H1 (cell line): ENCODE data around the gene NOVA1. TPM values are rescaled to one million over a fixed set of nuclear protein-coding genes. Genes with fewer than 3 reads are reported as not detected.

ENCODE experiments used
- CTCF ChIA-PET: fragments of 300-600 bp; sonication (Branson Sonifier 250); formaldehyde crosslinking; loops from one replicate; lab custom pipeline; 2021; ENCODE audit not compliant: partially characterized antibody; lab: Charles Lee
- POLR2A ChIA-PET: fragments of 300-600 bp; sonication (Branson Sonifier 250); formaldehyde crosslinking; loops from one replicate; lab custom pipeline; 2021; ENCODE audit warnings: inconsistent platforms; ENCODE audit not compliant: partially characterized antibody; lab: Charles Lee
- DNase-seq, 2 experiments: peaks; one replicate each; pipeline versions ENCODE4 v3.0.0 to v3.0.0-alpha.2; 2010 to 2022; ENCODE audit warnings: low spot score in 2 of 2, low read depth in 1 of 2, mixed read lengths in 1 of 2
- FAIRE-seq: peaks from 2 replicates; lab custom pipeline; 2011; peaks lifted over from hg19 to GRCh38; lab: Jason Lieb, UNC
- H2AFZ ChIP-seq: 2 replicates; pipeline ENCODE4 v1.8.1; 2012; ENCODE audit warnings: low read length, inconsistent platforms
- H2AK5ac ChIP-seq: 2 replicates; pipeline ENCODE4 v1.6.1; 2013; ENCODE audit warnings: low read depth, low read length
- H2BK120ac ChIP-seq: replicated peaks from 2 replicates; pipeline ENCODE3; 2013; ENCODE audit warnings: low read depth, low read length, inconsistent platforms
- H2BK12ac ChIP-seq: 2 replicates; pipeline ENCODE4 v1.6.1; 2013; ENCODE audit warnings: low read depth, low read length
- H2BK15ac ChIP-seq: 2 replicates; pipeline ENCODE4 v1.6.1; 2013; ENCODE audit warnings: low read length
- H2BK20ac ChIP-seq: 2 replicates; pipeline ENCODE4 v1.6.1; 2013; ENCODE audit warnings: low read length
- H2BK5ac ChIP-seq: 2 replicates; pipeline ENCODE4 v1.6.1; 2013; ENCODE audit warnings: low read depth, low read length
- H3K14ac ChIP-seq: 2 replicates; pipeline ENCODE4 v1.6.1; 2013; ENCODE audit warnings: inconsistent platforms; ENCODE audit not compliant: insufficient read length
- H3K18ac ChIP-seq: 2 replicates; pipeline ENCODE4 v1.6.1; 2013; ENCODE audit warnings: low read length; ENCODE audit errors: extremely low read depth
- H3K23ac ChIP-seq: 2 replicates; pipeline ENCODE4 v1.6.1; 2013; ENCODE audit warnings: inconsistent platforms; ENCODE audit not compliant: insufficient read length
- H3K23me2 ChIP-seq: 2 replicates; pipeline ENCODE4 v1.6.1; 2013; ENCODE audit warnings: low read depth, low read length
- H3K27ac ChIP-seq: 2 replicates; pipeline ENCODE4 v1.6.1; 2011; ENCODE audit warnings: low read depth, low read length, inconsistent platforms
- H3K27me3 ChIP-seq, 4 experiments: replicated peaks in 1 of 4; 1 replicate in 1 of 4; 2 replicates in 3 of 4; pipeline versions ENCODE4 v1.6.1 to v1.8.1; 2011 to 2013; ENCODE audit warnings: low read length in 3 of 4, mild to moderate bottlenecking in 3 of 4, inconsistent platforms in 2 of 4, mixed read lengths in 2 of 4, moderate library complexity in 1 of 4; ENCODE audit not compliant: control insufficient read depth in 3 of 4, insufficient read depth in 3 of 4; ENCODE audit errors: extremely low read depth in 1 of 4
- H3K36me3 ChIP-seq, 4 experiments: 2 replicates each; pipeline versions ENCODE4 v1.6.1 to v1.8.1; 2011 to 2013; ENCODE audit warnings: mild to moderate bottlenecking in 4 of 4, low read length in 3 of 4, moderate library complexity in 2 of 4, control low read depth in 1 of 4, inconsistent platforms in 1 of 4; ENCODE audit not compliant: insufficient read depth in 4 of 4, control insufficient read depth in 2 of 4
- H3K4ac ChIP-seq: replicated peaks from 2 replicates; pipeline ENCODE3; 2013; ENCODE audit warnings: low read length, low read depth, mixed read lengths, inconsistent platforms; ENCODE audit not compliant: insufficient read length
- H3K4me1 ChIP-seq, 4 experiments: replicated peaks in 1 of 4; 1 replicate in 1 of 4; 2 replicates in 3 of 4; pipeline versions ENCODE4 v1.6.1 to v1.8.1; 2011 to 2013; ENCODE audit warnings: low read length in 3 of 4, inconsistent platforms in 2 of 4, mixed read lengths in 1 of 4; ENCODE audit not compliant: insufficient read depth in 4 of 4, control insufficient read depth in 3 of 4
- H3K4me2 ChIP-seq, 2 experiments: 2 replicates each; pipeline versions ENCODE4 v1.6.1 to v1.8.1; 2011 to 2013; ENCODE audit warnings: low read depth in 2 of 2, low read length in 2 of 2, control low read depth in 1 of 2, inconsistent platforms in 1 of 2, mild to moderate bottlenecking in 1 of 2; ENCODE audit not compliant: insufficient read depth in 1 of 2
- H3K4me3 ChIP-seq, 4 experiments: fragments of 200-600, 300-600 bp in 1 of 4; sonication (generic), shearing (Covaris generic), sonication (Bioruptor Twin) in 1 of 4; 2 replicates each; pipeline versions ENCODE4 v1.5.1 to v1.8.1; 2011 to 2016; ENCODE audit warnings: low read length in 4 of 4, low read depth in 3 of 4, control low read depth in 2 of 4, inconsistent platforms in 2 of 4, mild to moderate bottlenecking in 2 of 4, mixed read lengths in 1 of 4, moderate library complexity in 1 of 4; ENCODE audit not compliant: insufficient read depth in 2 of 4; ENCODE audit errors: extremely low read depth in 1 of 4
- H3K56ac ChIP-seq: replicated peaks from 2 replicates; pipeline ENCODE3; 2013; ENCODE audit warnings: low read depth, mild to moderate bottlenecking, mixed read lengths, low read length, inconsistent platforms; ENCODE audit not compliant: insufficient read length
- H3K79me1 ChIP-seq: 2 replicates; pipeline ENCODE4 v1.6.1; 2013; ENCODE audit warnings: low read depth, low read length, control low read depth
- H3K79me2 ChIP-seq, 2 experiments: 2 replicates each; pipeline versions ENCODE4 v1.6.1 to v1.8.1; 2012 to 2013; ENCODE audit warnings: low read length in 2 of 2, mild to moderate bottlenecking in 2 of 2, inconsistent platforms in 1 of 2; ENCODE audit not compliant: insufficient read depth in 2 of 2, control insufficient read depth in 1 of 2
- H3K9ac ChIP-seq, 4 experiments: replicated peaks in 1 of 4; 1 replicate in 1 of 4; 2 replicates in 3 of 4; pipeline versions ENCODE4 v1.6.1 to v1.8.1; 2011 to 2013; ENCODE audit warnings: low read depth in 3 of 4, low read length in 3 of 4, control low read depth in 2 of 4, mild to moderate bottlenecking in 2 of 4, moderate library complexity in 2 of 4, inconsistent platforms in 1 of 4; ENCODE audit errors: extremely low read depth in 1 of 4
- H3K9me3 ChIP-seq, 2 experiments: 2 replicates each; pipeline versions ENCODE4 v1.6.1 to v1.8.1; 2012 to 2013; ENCODE audit warnings: mild to moderate bottlenecking in 2 of 2, moderate library complexity in 2 of 2, control low read depth in 1 of 2, inconsistent platforms in 1 of 2, low read depth in 1 of 2, low read length in 1 of 2, mixed read lengths in 1 of 2; ENCODE audit not compliant: insufficient read depth in 2 of 2
- H4K20me1 ChIP-seq, 2 experiments: replicated peaks in 1 of 2; 2 replicates each; pipeline versions ENCODE3 to v1.8.1; 2011 to 2013; ENCODE audit warnings: inconsistent platforms in 2 of 2, low read length in 2 of 2, mild to moderate bottlenecking in 1 of 2; ENCODE audit not compliant: insufficient read depth in 2 of 2, control insufficient read depth in 1 of 2
- H4K5ac ChIP-seq: 2 replicates; pipeline ENCODE4 v1.6.1; 2013; ENCODE audit warnings: low read length, low read depth, mixed read lengths, inconsistent platforms; ENCODE audit not compliant: insufficient read length
- H4K8ac ChIP-seq: 2 replicates; pipeline ENCODE4 v1.8.0; 2013; ENCODE audit warnings: mild to moderate bottlenecking, moderate library complexity, low read length, inconsistent platforms; ENCODE audit not compliant: insufficient read depth; ENCODE audit errors: extremely low read depth
- H4K91ac ChIP-seq: replicated peaks from 2 replicates; pipeline ENCODE3; 2013; ENCODE audit warnings: low read length, mixed read lengths, inconsistent platforms; ENCODE audit not compliant: insufficient read length
- ASH2L ChIP-seq: fragments of 200-600, 300-600 bp; sonication (generic); IDR thresholded peaks from one replicate; pipeline ENCODE4 v1.7.1; 2017; ENCODE audit warnings: low read length
- KDM1A ChIP-seq: fragments of 200-600, 300-600 bp; sonication (generic); IDR thresholded peaks from 2 replicates; pipeline ENCODE4 v1.7.1; 2016; ENCODE audit warnings: mild to moderate bottlenecking, low read length, borderline replicate concordance
- PHF8 ChIP-seq: fragments of 200-600 bp; sonication (generic); conservative IDR thresholded peaks from 2 replicates; pipeline ENCODE4 v1.7.1; 2012; ENCODE audit warnings: low read depth, mild to moderate bottlenecking, inconsistent platforms, low read length, moderate library complexity
- SIRT6 ChIP-seq: IDR thresholded peaks from one replicate; pipeline ENCODE4 v1.7.1; 2012; ENCODE audit warnings: low read length, inconsistent platforms
- TEAD4 ChIP-seq: IDR thresholded peaks from 2 replicates; pipeline ENCODE4 v1.6.1; 2012; ENCODE audit warnings: low read depth, low read length, inconsistent platforms, mixed read lengths
- YY1 ChIP-seq: IDR thresholded peaks from 2 replicates; pipeline ENCODE4 v1.6.1; 2011; ENCODE audit warnings: low read depth, mild to moderate bottlenecking, low read length
- WGBS, 2 experiments: shearing (Covaris generic) in 1 of 2; methylation state at CpG; one replicate each; pipeline versions ENCODE4 v1.1.6 to v1.1.7; 2013 to 2015; ENCODE audit warnings: low lambda C conversion rate in 2 of 2, mixed read lengths in 2 of 2, inconsistent platforms in 1 of 2, low coverage in 1 of 2, missing lambda C conversion rate in 1 of 2; ENCODE audit not compliant: insufficient replicate concordance in 2 of 2, insufficient coverage in 1 of 2, insufficient read length in 1 of 2; ENCODE audit errors: extremely low coverage in 1 of 2, missing lambda C conversion rate in 1 of 2; 5-methylcytosine and 5-hydroxymethylcytosine counted together
- polyA plus RNA-seq, 7 experiments: library from polyadenylated mRNA; depleted of rRNA in 3 of 7; stranded (reverse) in 5 of 7; unstranded in 2 of 7; fragments of >200 nt in 5 of 7; fragments of 200-250 nt in 2 of 7; gene quantifications; 1 replicate in 5 of 7; 2 replicates in 1 of 7; 4 replicates in 1 of 7; pipeline versions ENCODE4 v1.2.1 to v1.2.3, GENCODE V29; 2011 to 2013; ENCODE audit warnings: missing spikeins in 2 of 7, mixed read lengths in 2 of 7
- total RNA-seq: library from RNA; stranded (reverse); fragmentation: NEBNext Ultra II Directional; extraction: Animal tissue kit (Norgen Biotek cat#: 25700); gene quantifications from 2 replicates; pipeline ENCODE4 v1.2.1, GENCODE V29; 2021

Gene NOVA1
- total and polyA plus RNA-seq, 2 of the 8 experiments (the other 6 are each of a cell fraction or from before 2014, with no cell fraction given) = 6.8 to 12.7 TPM

- Histone ChIP-seq H3K4me1 (peaks cover 0 to 6% (median 0%) of the 10 kb centered on the region in 4 experiments; a peak in 1 of 7 replicates), H3K4ac (no peak overlapping the region), H3K79me1 (no peaks in the 10 kb centered on the region), H3K4me2 (peak overlapping the region; percentile 84 to 88), H3K23me2 (peaks cover 8% of the 10 kb centered on the region; the same call in 1 of the 2 replicates), H4K20me1 (no peaks in the 10 kb centered on the region), H2AK5ac (no peak overlapping the region)
- POLR2A ChIA-PET = interaction anchor here (0.7 to 1.5 kb wide), 5 partner anchors 10 to 110 kb away, joined by 3 to 6 read pairs (median 3); no protein-coding TSS in a partner anchor
- CTCF ChIA-PET = no interaction called here
- FAIRE-seq = no peak
- peak; percentile 11; the same call in 1 of the 2 replicates for TF ChIP-seq KDM1A
- no peak for TF ChIP-seq TEAD4
- TF ChIP-seq ASH2L = peak; percentile 7
- TF ChIP-seq SIRT6 = no peak
- TF ChIP-seq PHF8 = no peak
- TF ChIP-seq YY1 = peak; percentile 58; the same call in 1 of the 2 replicates
- TF ChIP-seq, all 59 proteins: peak for 3
- no peak overlapping the region for H4K91ac ChIP-seq
- H3K4me3 ChIP-seq = peak overlapping the region; percentile 80 to 99 (median 94)
- no peaks in the 10 kb centered on the region for H3K9me3 ChIP-seq
- WGBS, 2 experiments = 0% methylated on average over 21 of the region's 21 CpGs; no CpG with 5 or more reads in 1 of the 2 experiments
- peak in 1 of 2 experiments; percentile 40 for DNase-seq
- H2BK120ac ChIP-seq = peak overlapping the region; percentile 35
- no peak overlapping the region for H2BK15ac ChIP-seq
- H3K14ac ChIP-seq = no peak overlapping the region
- no peak overlapping the region for H4K8ac ChIP-seq
- no peak overlapping the region for H2BK5ac ChIP-seq
- H3K36me3 ChIP-seq = no peaks in the 10 kb centered on the region; a peak in 1 of 8 replicates
- H3K23ac ChIP-seq = no peak overlapping the region
- H3K79me2 ChIP-seq = peaks cover 0 to 15% of the 10 kb centered on the region in 2 experiments; a peak in 2 of 4 replicates
- H4K5ac ChIP-seq = no peak overlapping the region
- H2BK20ac ChIP-seq = no peak overlapping the region
- no peaks in the 10 kb centered on the region for H3K27me3 ChIP-seq
- peak overlapping the region; percentile 34 for H3K56ac ChIP-seq
- H2AFZ ChIP-seq = peak overlapping the region; percentile 96
- H3K18ac ChIP-seq = peak overlapping the region; percentile 63; the same call in 1 of the 2 replicates
- peak overlapping the region in 3 of 4 experiments; percentile 4 to 70 (median 52); a peak in 6 of 7 replicates for H3K9ac ChIP-seq
- peak overlapping the region; percentile 63; the same call in 1 of the 2 replicates for H3K27ac ChIP-seq
- H2BK12ac ChIP-seq = no peak overlapping the region
Measured at GRCh38 chr14:26596543-26597061, 1.2 kb downstream of the NOVA1 start.
